K562 (cell line): Measurements from ENCODE around the gene SH3BGRL3. TPM values are rescaled to one million over a fixed set of nuclear protein-coding genes. Genes with fewer than 3 reads are reported as not detected.

ENCODE experiments used
- ADNP ChIP-seq: fragments of 200-800 bp; sonication (Bioruptor generic); IDR thresholded peaks from 2 replicates; pipeline ENCODE4 v1.6.1; 2016; ENCODE audit warnings: missing genetic modification characterization, missing compliant biosample characterization
- BACH1 ChIP-seq: fragments of 200-800 bp; sonication (Bioruptor generic); IDR thresholded peaks from 2 replicates; pipeline ENCODE4 v1.6.1; 2016; ENCODE audit warnings: missing genetic modification characterization, missing compliant biosample characterization
- BCOR ChIP-seq: fragments of 450-650 bp; IDR thresholded peaks from 2 replicates; pipeline ENCODE4 v1.6.1; 2016
- CHD1 ChIP-seq: fragments of 200-600 bp; sonication (generic); IDR thresholded peaks from one replicate; pipeline ENCODE4 v1.6.1; 2012; ENCODE audit warnings: mild to moderate bottlenecking, moderate library complexity, low read length, inconsistent platforms
- GABPA ChIP-seq: fragments of 200-800 bp; sonication (Bioruptor generic); conservative IDR thresholded peaks from 2 replicates; pipeline ENCODE4 v1.6.1; 2016; ENCODE audit warnings: low read depth, missing genetic modification characterization, missing compliant biosample characterization
- NBN ChIP-seq: fragments of 450-650 bp; IDR thresholded peaks from 2 replicates; pipeline ENCODE4 v1.6.1; 2016; ENCODE audit warnings: low read depth, mild to moderate bottlenecking
- RAD51 ChIP-seq: fragments of 450-650 bp; IDR thresholded peaks from 2 replicates; pipeline ENCODE4 v1.7.1; 2016; ENCODE audit warnings: low read depth, mild to moderate bottlenecking, borderline replicate concordance
- RBM22 ChIP-seq: fragments of 200-400 bp; formaldehyde crosslinking; IDR thresholded peaks from 2 replicates; pipeline ENCODE4 v1.6.1; 2018; ENCODE audit warnings: low read length, low read depth; ENCODE audit not compliant: poor library complexity, severe bottlenecking
- TCFL5 ChIP-seq: fragments of 250-450 bp; sonication (Bioruptor Pico); conservative IDR thresholded peaks from 2 replicates; pipeline ENCODE4 v1.6.1; 2021; ENCODE audit warnings: mild to moderate bottlenecking, moderate library complexity, matching md5 sums
- TGIF2 ChIP-seq: sonication (generic); formaldehyde crosslinking; IDR thresholded peaks from 2 replicates; pipeline ENCODE4 v1.8.1; 2022; ENCODE audit warnings: mild to moderate bottlenecking, missing genetic modification reagents, moderate library complexity
- ZNF133 ChIP-seq: fragments of 250-450 bp; sonication (Bioruptor Pico); IDR thresholded peaks from 2 replicates; pipeline ENCODE4 v1.4.0; 2020; ENCODE audit warnings: mild to moderate bottlenecking
- ZNF354B ChIP-seq: fragments of 250-450 bp; sonication (Bioruptor Pico); IDR thresholded peaks from 2 replicates; pipeline ENCODE4 v1.4.0; 2020
- ZNF57 ChIP-seq: fragments of 450-650 bp; formaldehyde crosslinking; IDR thresholded peaks from 2 replicates; pipeline ENCODE4 v1.4.0; 2020; ENCODE audit warnings: mild to moderate bottlenecking, moderate library complexity
- ZNF609 ChIP-seq: sonication (generic); formaldehyde crosslinking; IDR thresholded peaks from 2 replicates; pipeline ENCODE4 v1.8.1; 2023; ENCODE audit warnings: missing genetic modification reagents, mild to moderate bottlenecking, borderline replicate concordance
- ZNF766 ChIP-seq: fragments of 200-800 bp; sonication (Bioruptor generic); conservative IDR thresholded peaks from 2 replicates; pipeline ENCODE4 v1.6.1; 2016; ENCODE audit warnings: missing genetic modification characterization, missing compliant biosample characterization
- ZNF830 ChIP-seq: fragments of 250-450 bp; sonication (Bioruptor Pico); IDR thresholded peaks from 2 replicates; pipeline ENCODE4 v1.5.0; 2021; ENCODE audit warnings: mild to moderate bottlenecking
- ZSCAN32 ChIP-seq: fragments of 450-650 bp; formaldehyde crosslinking; IDR thresholded peaks from 2 replicates; pipeline ENCODE4 v1.4.0; 2020; ENCODE audit warnings: mild to moderate bottlenecking, moderate library complexity
- polyA plus RNA-seq, 8 experiments: library from polyadenylated mRNA; depleted of rRNA in 4 of 8; stranded (reverse) in 5 of 8; unstranded in 3 of 8; fragments of >200 nt; fragmentation: Nextera tagmentation in 2 of 8; fragmentation: Illumina TruSeq in 1 of 8; extraction: Ambion mirVana in 2 of 8; extraction: Trizol in 1 of 8; gene quantifications; 2 replicates each; pipeline versions ENCODE4 v1.2.1 to v1.2.3, GENCODE V29; 2011 to 2014; ENCODE audit warnings: inconsistent platforms in 1 of 8, missing spikeins in 1 of 8
- total RNA-seq, 7 experiments: library from RNA; depleted of rRNA in 6 of 7; stranded (reverse); fragments of >200 nt in 6 of 7; fragmentation: Illumina TruSeq in 2 of 7; extraction: Trizol in 2 of 7; gene quantifications; 2 replicates each; pipeline versions ENCODE4 v1.2.1 to v1.2.3, GENCODE V29; 2011 to 2021; ENCODE audit warnings: low replicate concordance in 1 of 7
- TF ChIP-seq, protein P1 (sequence below): IDR thresholded peaks from 2 replicates; pipeline ENCODE4 v1.6.1; 2012; ENCODE audit warnings: low read depth, low read length, improper control_type of control experiment, borderline replicate concordance
- TF ChIP-seq, protein P2 (sequence below): fragments of 250-450 bp; sonication (Bioruptor Pico); IDR thresholded peaks from 2 replicates; pipeline ENCODE4 v1.5.0; 2022; ENCODE audit warnings: mild to moderate bottlenecking

The SH3BGRL3 gene
- total and polyA plus RNA-seq, 9 of the 15 experiments (the other 6 are each of a cell fraction or from before 2014, with no cell fraction given), result 30.3 to 140 (median 54.2) TPM

DNA sequence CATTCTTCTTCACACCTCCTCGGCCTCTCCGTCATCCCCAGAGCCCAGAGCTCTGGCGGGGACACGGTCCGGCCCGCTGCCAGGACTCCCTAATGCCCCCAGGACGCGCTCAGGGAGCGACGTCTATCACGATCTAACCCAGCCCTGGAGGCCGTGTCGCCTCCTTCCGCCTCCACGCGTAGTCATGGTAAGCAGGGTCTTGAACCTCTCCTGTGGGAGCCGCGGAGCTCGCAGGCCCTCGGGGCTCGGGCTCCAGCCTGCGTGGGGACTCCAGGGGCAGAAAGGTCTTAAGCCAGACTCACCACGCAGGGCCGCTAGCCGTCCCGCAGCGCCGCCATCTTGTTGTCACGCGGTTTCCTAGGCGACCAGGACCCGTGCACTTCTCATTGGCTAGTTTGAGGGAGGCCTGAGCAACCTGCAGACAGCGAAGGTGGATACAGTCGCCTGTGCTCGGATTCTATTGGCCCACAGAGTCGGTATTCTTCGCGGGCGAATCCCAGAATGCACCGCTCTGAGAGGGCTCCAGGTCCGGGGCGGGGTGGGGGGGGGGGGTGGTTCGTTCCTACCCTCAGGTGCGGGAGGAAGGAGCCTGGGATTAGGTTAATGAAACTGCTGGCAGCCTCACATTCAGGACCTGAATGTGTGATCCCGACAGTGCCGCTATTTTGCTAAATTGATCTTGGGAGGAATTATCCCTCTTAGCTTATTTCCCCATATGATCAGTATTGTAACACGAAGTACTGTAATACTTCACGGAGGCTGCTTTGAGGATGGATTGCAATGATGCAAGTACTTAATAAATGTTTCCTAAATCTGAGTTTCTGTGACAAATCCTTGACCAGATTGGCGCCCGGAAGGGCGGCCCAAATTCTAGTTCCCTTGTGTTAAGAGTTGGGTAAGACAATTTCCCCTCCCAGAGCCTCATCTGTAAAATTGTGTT, 26.7 kb downstream of the SH3BGRL3 start, which contains the start of gene UBXN11 (continued):
- TF ChIP-seq BCOR (no peak), NBN (peak; percentile 35; the same call in 1 of the 2 replicates), ZNF609 (no peak), RBM22 (peak; percentile 90), CHD1 (no peak), ZNF766 (CRISPR knock-in tag) (no peak; the same call in 1 of the 2 replicates), TCFL5 (CRISPR knock-in tag) (no peak), ZNF57 (no peak), ADNP (tag) (no peak), ZNF830 (CRISPR knock-in tag) (no peak), BACH1 (no peak; the same call in 1 of the 2 replicates), ZNF354B (no peak), RAD51 (no peak), ZNF133 (CRISPR knock-in tag) (no peak), TGIF2 (CRISPR knock-in tag) (no peak), ZSCAN32 (CRISPR knock-in tag) (no peak), GABPA (tag) (no peak)
- TF ChIP-seq, protein P1, sequence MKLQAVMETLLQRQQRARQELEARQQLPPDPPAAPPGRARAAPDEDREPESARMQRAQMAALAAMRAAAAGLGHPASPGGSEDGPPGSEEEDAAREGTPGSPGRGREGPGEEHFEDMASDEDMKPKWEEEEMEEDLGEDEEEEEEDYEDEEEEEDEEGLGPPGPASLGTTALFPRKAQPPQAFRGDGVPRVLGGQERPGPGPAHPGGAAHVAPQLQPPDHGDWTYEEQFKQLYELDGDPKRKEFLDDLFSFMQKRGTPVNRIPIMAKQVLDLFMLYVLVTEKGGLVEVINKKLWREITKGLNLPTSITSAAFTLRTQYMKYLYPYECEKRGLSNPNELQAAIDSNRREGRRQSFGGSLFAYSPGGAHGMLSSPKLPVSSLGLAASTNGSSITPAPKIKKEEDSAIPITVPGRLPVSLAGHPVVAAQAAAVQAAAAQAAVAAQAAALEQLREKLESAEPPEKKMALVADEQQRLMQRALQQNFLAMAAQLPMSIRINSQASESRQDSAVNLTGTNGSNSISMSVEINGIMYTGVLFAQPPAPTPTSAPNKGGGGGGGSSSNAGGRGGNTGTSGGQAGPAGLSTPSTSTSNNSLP, result no peak
- TF ChIP-seq, protein P2, sequence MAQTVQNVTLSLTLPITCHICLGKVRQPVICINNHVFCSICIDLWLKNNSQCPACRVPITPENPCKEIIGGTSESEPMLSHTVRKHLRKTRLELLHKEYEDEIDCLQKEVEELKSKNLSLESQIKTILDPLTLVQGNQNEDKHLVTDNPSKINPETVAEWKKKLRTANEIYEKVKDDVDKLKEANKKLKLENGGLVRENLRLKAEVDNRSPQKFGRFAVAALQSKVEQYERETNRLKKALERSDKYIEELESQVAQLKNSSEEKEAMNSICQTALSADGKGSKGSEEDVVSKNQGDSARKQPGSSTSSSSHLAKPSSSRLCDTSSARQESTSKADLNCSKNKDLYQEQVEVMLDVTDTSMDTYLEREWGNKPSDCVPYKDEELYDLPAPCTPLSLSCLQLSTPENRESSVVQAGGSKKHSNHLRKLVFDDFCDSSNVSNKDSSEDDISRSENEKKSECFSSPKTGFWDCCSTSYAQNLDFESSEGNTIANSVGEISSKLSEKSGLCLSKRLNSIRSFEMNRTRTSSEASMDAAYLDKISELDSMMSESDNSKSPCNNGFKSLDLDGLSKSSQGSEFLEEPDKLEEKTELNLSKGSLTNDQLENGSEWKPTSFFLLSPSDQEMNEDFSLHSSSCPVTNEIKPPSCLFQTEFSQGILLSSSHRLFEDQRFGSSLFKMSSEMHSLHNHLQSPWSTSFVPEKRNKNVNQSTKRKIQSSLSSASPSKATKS (CRISPR knock-in tag), result no peak
